ENCODE results near the gene PRIM2.
"Not testable (repeated sequence)": the region's sequence is repeated elsewhere in the genome, so short reads cannot be mapped to it uniquely, and the experiment has no call there.

PRIM2 gene

DNA sequence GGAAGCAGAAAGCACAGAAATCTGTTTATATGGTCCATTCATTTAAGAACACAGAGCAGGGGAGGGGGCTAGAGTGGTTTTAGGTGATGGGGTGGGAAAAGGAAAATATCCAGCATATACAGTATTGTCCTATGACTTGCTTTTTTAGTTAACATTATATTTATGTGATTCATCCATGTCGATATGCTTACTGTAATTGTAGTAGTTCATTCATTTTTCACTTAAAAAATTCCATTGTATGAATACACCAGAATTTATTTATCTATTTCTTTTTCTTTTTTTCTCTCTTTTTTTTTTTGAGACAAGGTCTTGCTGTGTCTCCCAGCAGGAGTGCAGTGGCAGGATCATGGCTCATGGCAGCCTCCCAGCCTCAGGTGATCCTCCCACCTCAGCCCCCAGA lies 9.6 kb upstream of the PRIM2 start:
- DNase-seq (ENCODE audit: insufficient read length, low spot score) (no peak), FAIRE-seq (no peak)
- TF ChIP-seq POU2F2 (IDR thresholded peaks at IDR 0.05; ENCODE audit: low read depth, low read length) (no peak), TAF1 (IDR thresholded peaks at IDR 0.05; ENCODE audit: low read depth, low read length) (no peak), PAX5 (IDR thresholded peaks at IDR 0.05; ENCODE audit: insufficient read depth, low read length, severe bottlenecking) (no peak), POLR2A (IDR thresholded peaks at IDR 0.05; ENCODE audit: low read depth, low read length) (no peak), POLR2AphosphoS5 (IDR thresholded peaks at IDR 0.05; ENCODE audit: low read depth, low read length) (no peak), SPI1 (IDR thresholded peaks at IDR 0.05; ENCODE audit: low read depth, low read length) (no peak)

DNA sequence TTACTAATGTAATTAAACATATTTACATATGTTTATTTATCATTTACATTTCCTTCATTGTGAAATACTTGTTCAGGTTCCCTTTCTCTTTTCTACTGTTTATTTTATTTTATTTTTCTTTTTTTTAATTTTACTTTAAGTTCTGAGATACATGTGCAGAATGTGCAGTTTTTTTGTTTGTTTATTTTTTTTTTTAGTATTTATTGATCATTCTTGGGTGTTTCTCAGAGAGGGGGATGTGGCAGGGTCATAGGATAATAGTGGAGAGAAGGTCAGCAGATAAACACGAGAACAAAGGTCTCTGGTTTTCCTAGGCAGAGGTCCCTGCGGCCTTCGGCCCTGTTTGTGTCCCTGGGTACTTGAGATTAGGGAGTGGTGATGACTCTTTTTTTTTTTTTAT lies 8.7 kb upstream of the PRIM2 start:
- not testable (repeated sequence) for FAIRE-seq; DNase-seq (ENCODE audit: insufficient read length, low spot score)

DNA sequence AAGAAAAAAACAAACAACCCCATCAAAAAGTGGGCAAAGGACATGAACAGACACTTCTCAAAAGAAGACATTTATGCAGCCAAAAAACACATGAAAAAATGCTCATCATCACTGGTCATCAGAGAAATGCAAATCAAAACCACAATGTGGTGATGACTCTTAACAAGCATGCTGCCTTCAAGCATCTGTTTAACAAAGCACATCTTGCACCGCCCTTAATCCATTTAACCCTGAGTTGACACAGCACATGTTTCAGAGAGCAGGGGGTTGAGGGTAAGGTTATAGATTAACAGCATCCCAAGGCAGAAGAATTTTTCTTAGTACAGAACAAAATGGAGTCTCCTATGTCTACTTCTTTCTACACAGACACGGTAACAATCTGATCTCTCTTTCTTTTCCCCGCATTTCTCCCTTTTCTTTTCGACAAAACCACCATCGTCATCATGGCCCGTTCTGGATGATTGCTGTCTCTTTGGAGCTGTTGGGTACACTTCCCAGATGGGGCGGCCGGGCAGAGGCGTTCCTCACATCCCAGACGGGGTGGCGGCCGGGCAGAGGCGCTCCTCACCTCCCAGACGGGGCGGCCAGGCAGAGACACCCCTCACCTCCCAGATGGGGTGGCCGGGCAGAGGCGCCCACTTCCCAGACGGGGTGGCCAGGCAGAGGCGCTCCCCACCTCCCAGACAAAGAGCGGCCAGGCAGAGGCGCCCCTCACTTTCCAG lies 7.2 kb upstream of the PRIM2 start:
- not testable (repeated sequence) for DNase-seq (ENCODE audit: insufficient read length, low spot score); FAIRE-seq

DNA sequence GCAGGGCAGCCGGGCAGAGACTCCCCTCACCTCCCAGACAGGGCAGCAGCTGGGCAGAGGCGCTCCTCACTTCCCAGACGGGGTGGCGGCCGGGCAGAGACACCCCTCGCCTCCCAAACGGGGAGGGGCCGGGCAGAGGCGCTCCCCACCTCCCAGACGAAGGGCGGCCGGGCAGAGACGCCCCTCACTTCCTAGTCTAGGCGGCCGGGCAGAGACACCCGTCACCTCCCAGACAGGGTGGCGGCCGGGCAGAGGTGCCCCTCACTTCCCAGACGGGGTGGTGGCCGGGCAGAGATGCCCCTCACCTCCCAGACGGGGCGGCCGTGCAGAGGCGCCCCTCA lies 6.6 kb upstream of the PRIM2 start:
- FAIRE-seq (no peak), DNase-seq (ENCODE audit: insufficient read length, low spot score) (no peak)
- no peak for TF ChIP-seq POU2F2 (IDR thresholded peaks at IDR 0.05; ENCODE audit: low read depth, low read length)
- TF ChIP-seq PAX5 (IDR thresholded peaks at IDR 0.05; ENCODE audit: insufficient read depth, low read length, severe bottlenecking) = no peak
- TF ChIP-seq TAF1 (IDR thresholded peaks at IDR 0.05; ENCODE audit: low read depth, low read length) = no peak
- TF ChIP-seq POLR2A (IDR thresholded peaks at IDR 0.05; ENCODE audit: low read depth, low read length) = no peak
- TF ChIP-seq SPI1 (IDR thresholded peaks at IDR 0.05; ENCODE audit: low read depth, low read length) = no peak

DNA sequence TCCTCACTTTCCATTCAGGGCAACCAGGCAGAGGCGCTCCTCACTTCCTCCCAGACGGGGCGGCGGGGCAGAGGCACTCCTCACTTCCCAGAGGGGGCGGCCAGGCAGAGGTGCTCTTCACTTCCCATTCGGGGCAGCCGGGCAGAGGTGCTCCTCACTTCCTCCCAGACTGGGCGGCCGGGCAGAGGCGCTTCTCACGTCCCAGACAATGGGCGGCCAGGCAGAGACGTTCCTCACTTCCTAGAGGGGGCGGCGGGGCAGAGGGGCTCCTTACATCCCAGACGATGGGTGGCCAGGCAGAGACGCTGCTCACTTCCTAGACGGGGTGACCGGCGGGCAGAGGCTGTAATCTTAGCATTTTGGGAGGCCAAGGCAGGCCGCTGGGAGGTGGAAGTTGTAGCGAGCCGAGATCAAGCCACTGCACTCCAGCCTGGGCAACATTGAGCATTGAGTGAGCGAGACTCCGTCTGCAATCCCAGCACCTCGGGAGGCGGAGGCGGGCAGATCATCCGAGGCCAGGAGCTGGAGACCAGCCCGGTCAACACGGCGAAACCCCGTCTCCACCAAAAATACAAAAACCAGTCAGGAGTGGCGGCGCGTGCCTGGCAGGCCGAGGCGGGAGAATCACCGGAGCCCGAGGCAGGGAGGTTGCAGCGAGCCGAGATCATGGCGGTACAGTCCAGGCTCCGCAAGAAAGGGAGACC lies 6.0 kb upstream of the PRIM2 start:
- not testable (repeated sequence) for DNase-seq (ENCODE audit: insufficient read length, low spot score); FAIRE-seq

DNA sequence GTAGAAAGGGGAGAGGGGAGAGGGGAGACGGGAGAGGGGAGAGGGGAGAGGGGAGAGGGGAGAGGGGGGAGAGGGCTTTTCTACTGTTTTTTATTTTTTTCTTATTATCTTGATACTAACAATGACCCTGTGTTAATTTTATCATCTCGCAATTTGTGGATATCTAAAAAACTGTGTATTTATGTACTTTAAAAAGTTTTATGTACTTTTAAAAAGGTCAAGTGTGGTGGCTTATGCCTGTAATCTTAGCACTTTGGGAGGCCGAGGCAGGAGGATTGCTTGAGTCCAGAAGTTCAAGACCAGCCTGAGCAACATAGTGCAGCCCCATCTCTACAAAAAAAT lies 5.5 kb upstream of the PRIM2 start:
- DNase-seq (ENCODE audit: insufficient read length, low spot score) (no peak), FAIRE-seq (no peak)
- TF ChIP-seq PAX5 (IDR thresholded peaks at IDR 0.05; ENCODE audit: insufficient read depth, low read length, severe bottlenecking) = no peak
- TF ChIP-seq POLR2A (IDR thresholded peaks at IDR 0.05; ENCODE audit: low read depth, low read length) = no peak
- TF ChIP-seq POLR2AphosphoS5 (IDR thresholded peaks at IDR 0.05; ENCODE audit: low read depth, low read length) = no peak
- no peak for TF ChIP-seq TAF1 (IDR thresholded peaks at IDR 0.05; ENCODE audit: low read depth, low read length)
- TF ChIP-seq POU2F2 (IDR thresholded peaks at IDR 0.05; ENCODE audit: low read depth, low read length) = no peak

DNA sequence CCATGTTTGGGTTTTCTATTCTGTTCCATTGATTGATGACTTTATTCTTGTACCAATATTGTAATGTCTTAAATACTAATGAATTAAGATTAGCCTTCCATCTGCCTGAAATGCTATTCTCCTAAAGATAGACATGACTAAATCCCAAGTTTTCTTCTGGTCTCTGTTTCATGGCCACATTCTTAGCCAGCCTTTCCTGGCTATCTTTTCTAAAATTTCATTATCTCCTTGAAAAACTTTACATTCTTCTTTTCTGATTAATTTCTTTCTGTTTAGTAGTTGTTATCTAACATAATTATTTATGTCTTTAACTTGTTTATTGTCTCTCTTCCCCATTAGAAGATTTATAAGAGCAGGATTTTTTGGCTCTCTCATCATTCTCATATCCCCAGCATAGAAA lies 4.4 kb upstream of the PRIM2 start:
- no peak for FAIRE-seq

DNA sequence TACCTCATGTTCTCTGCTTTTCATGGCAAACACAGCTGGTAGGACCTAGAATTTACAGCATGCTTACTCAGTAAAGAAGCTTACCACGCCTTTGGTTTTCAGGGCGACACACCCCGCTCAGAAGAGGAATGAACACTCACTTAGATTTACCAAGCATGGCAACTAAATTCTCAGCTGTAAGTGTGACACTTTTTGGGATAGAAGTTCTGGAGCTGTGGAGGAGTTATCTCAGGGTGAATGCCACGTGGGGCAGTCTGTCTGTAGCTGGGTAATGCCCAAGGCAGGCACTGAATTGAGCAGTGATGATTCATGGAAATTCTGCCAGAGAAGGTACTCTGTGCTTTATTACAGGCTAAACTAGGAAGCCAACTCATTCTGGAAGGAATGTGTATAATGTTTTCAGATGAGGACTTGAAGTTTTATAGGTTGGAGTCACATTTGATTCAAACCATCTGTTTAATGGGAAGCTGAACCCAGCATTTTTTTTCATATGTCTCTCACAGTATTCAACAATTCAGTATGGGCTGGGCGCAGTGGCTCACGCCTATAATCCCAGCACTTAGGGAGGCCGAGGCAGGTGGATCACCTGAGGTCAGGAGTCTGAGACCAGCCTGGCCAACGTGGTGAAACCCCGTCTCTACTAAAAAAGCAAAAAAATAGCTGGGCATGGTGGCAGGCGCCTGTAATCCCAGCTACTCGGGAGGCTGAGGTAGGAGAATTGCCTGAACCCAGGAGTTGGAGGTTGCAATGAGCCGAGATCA lies 3.5 kb upstream of the PRIM2 start:
- DNase-seq (ENCODE audit: insufficient read length, low spot score) (no peak), FAIRE-seq (no peak)
- TF ChIP-seq PAX5 (IDR thresholded peaks at IDR 0.05; ENCODE audit: insufficient read depth, low read length, severe bottlenecking) = no peak
- TF ChIP-seq POU2F2 (IDR thresholded peaks at IDR 0.05; ENCODE audit: low read depth, low read length) = no peak
- no peak for TF ChIP-seq POLR2A (IDR thresholded peaks at IDR 0.05; ENCODE audit: low read depth, low read length)
- no peak for TF ChIP-seq TAF1 (IDR thresholded peaks at IDR 0.05; ENCODE audit: low read depth, low read length)
- no peak for TF ChIP-seq SPI1 (IDR thresholded peaks at IDR 0.05; ENCODE audit: low read depth, low read length)
- TF ChIP-seq POLR2AphosphoS5 (IDR thresholded peaks at IDR 0.05; ENCODE audit: low read depth, low read length) = no peak

More for the DNA sequence above, 4.4 kb upstream of the PRIM2 start:
- no peak for DNase-seq (ENCODE audit: insufficient read length, low spot score)
- no peak for TF ChIP-seq PAX5 (IDR thresholded peaks at IDR 0.05; ENCODE audit: insufficient read depth, low read length, severe bottlenecking)
- TF ChIP-seq SPI1 (IDR thresholded peaks at IDR 0.05; ENCODE audit: low read depth, low read length) = no peak
- TF ChIP-seq POLR2AphosphoS5 (IDR thresholded peaks at IDR 0.05; ENCODE audit: low read depth, low read length) = no peak
- no peak for TF ChIP-seq POLR2A (IDR thresholded peaks at IDR 0.05; ENCODE audit: low read depth, low read length)
- no peak for TF ChIP-seq TAF1 (IDR thresholded peaks at IDR 0.05; ENCODE audit: low read depth, low read length)
- no peak for TF ChIP-seq POU2F2 (IDR thresholded peaks at IDR 0.05; ENCODE audit: low read depth, low read length)

DNA sequence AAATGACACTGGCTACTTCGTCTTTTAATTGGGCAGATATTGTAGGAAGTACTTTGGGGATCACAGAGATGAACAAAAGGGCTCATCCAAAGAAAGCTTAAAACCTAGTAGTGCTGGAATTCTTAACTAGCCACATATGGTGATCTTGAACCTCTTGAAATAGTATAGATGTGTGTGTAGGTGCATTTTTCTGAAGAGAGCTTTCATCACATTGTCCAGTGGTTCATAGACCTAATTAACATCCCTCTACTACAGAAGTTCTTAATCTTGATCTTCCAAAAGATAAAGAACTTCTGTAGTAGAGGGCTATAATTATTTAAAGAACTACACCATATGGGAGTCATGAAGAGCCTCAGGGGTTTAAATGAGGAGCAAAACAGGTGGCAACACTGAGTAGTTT lies 2.3 kb upstream of the PRIM2 start:
- FAIRE-seq (no peak), DNase-seq (ENCODE audit: insufficient read length, low spot score) (no peak)
- no peak for TF ChIP-seq TAF1 (IDR thresholded peaks at IDR 0.05; ENCODE audit: low read depth, low read length)
- no peak for TF ChIP-seq PAX5 (IDR thresholded peaks at IDR 0.05; ENCODE audit: insufficient read depth, low read length, severe bottlenecking)

DNA sequence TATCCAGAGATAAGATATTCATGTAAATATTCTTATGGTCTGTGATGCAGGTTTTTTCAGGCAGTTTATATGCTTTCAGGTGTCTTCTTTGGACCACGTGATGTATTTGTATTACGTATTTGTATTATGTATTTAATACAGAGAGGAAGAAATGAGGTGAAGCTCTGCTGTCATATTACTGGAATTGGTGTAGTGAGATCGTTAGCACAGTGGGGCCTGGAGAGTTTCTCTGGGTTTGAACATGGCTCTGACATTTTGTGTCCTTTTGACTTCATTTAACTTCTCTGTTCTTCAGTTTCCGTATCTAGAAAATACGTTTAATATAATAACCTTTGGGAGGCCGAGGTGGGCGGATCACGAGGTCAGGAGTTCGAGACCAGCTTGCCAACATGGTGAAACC lies 1.6 kb upstream of the PRIM2 start:
- no peak for DNase-seq (ENCODE audit: insufficient read length, low spot score)
- FAIRE-seq = no peak
- TF ChIP-seq POLR2A (IDR thresholded peaks at IDR 0.05; ENCODE audit: low read depth, low read length) (no peak), PAX5 (IDR thresholded peaks at IDR 0.05; ENCODE audit: insufficient read depth, low read length, severe bottlenecking) (no peak), POLR2AphosphoS5 (IDR thresholded peaks at IDR 0.05; ENCODE audit: low read depth, low read length) (no peak)
